ENCODE results near the gene GANC.

GRCh38 chr15:42329161-42329560 is 56.2 kb downstream of the GANC start:
- TF ChIP-seq CTCF (IDR thresholded peaks at IDR 0.05; ENCODE audit: low read length) (no peak), EZH2 (optimal IDR thresholded peaks at IDR 0.05; ENCODE audit: low read depth, low read length) (no peak), EZH2phosphoT487 (IDR thresholded peaks at IDR 0.05; ENCODE audit: low read length) (no peak)

Data from MM.1S (cell line).